Caco-2 (cell line): ENCODE data around the gene PSTK. TPM values are rescaled to one million over a fixed set of nuclear protein-coding genes. Genes with fewer than 3 reads are reported as not detected.

Source experiments
- BruUV-seq: library from RNA; stranded (reverse); fragments of 400-500 nt; replicated peaks from 2 replicates; lab custom pipeline; 2021; lab: Mats Ljungman, UMichigan
- CTCF ChIA-PET: fragments of 300-600 bp; sonication (Branson Sonifier 250); formaldehyde crosslinking; loops from one replicate; lab custom pipeline; 2022; ENCODE audit warnings: antibody characterized with exemption; lab: Charles Lee
- POLR2A ChIA-PET: fragments of 300-600 bp; sonication (Branson Sonifier 250); formaldehyde crosslinking; loops from one replicate; lab custom pipeline; 2022; ENCODE audit warnings: antibody characterized with exemption; lab: Charles Lee
- DNase-seq, 2 experiments: peaks; one replicate each; pipeline versions ENCODE4 v3.0.0 to v3.0.0-alpha.2; 2020 to 2022
- H3K27me3 ChIP-seq: replicated peaks from 2 replicates; pipeline ENCODE4 v1.6.0; 2011; ENCODE audit warnings: low read length; ENCODE audit not compliant: control insufficient read depth, insufficient read depth
- H3K36me3 ChIP-seq: 2 replicates; pipeline ENCODE4 v1.5.1; 2011; ENCODE audit warnings: low read length; ENCODE audit not compliant: control insufficient read depth, insufficient read depth
- H3K4me1 ChIP-seq: fragments of 250-450 bp; sonication (Bioruptor Pico); 2 replicates; pipeline ENCODE4 v1.5.1; 2020; ENCODE audit warnings: mild to moderate bottlenecking
- H3K4me3 ChIP-seq: 2 replicates; pipeline ENCODE4 v1.5.1; 2011; ENCODE audit warnings: low read depth, mild to moderate bottlenecking, control low read depth, low read length
- H3K9me3 ChIP-seq: fragments of 250-450 bp; sonication (Bioruptor Pico); 2 replicates; pipeline ENCODE4 v1.5.1; 2020; ENCODE audit warnings: mild to moderate bottlenecking, moderate library complexity
- H3K27ac Mint-ChIP-seq: one replicate; pipeline ENCODE4 v1.8.0; 2022; ENCODE audit warnings: mixed read lengths; ENCODE audit not compliant: unreplicated experiment
- H3K27me3 Mint-ChIP-seq: one replicate; pipeline ENCODE4 v1.8.0; 2022; ENCODE audit warnings: mixed read lengths; ENCODE audit not compliant: insufficient read depth, unreplicated experiment
- H3K36me3 Mint-ChIP-seq: one replicate; pipeline ENCODE4 v1.8.0; 2022; ENCODE audit warnings: mild to moderate bottlenecking, mixed read lengths; ENCODE audit not compliant: insufficient read depth, unreplicated experiment
- H3K4me1 Mint-ChIP-seq: one replicate; pipeline ENCODE4 v1.8.0; 2022; ENCODE audit warnings: low read depth, mixed read lengths; ENCODE audit not compliant: unreplicated experiment
- H3K4me3 Mint-ChIP-seq: one replicate; pipeline ENCODE4 v1.8.0; 2022; ENCODE audit warnings: mild to moderate bottlenecking, moderate library complexity, mixed read lengths; ENCODE audit not compliant: unreplicated experiment
- H3K9me3 Mint-ChIP-seq: one replicate; pipeline ENCODE4 v1.8.0; 2022; ENCODE audit warnings: mixed read lengths; ENCODE audit not compliant: unreplicated experiment
- intact Hi-C: fragments of 100-400 bp; cut with micrococcal nuclease; formaldehyde crosslinking; loops from one replicate; pipeline ENCODE4 v1.10.0; 2022; ENCODE audit not compliant: unreplicated experiment
- total RNA-seq: library from RNA; stranded (reverse); gene quantifications from 2 replicates; pipeline ENCODE4 v1.2.3, GENCODE V29; 2022
- TF ChIP-seq, protein P1 (sequence below), 2 experiments: fragments of 200-600 bp in 1 of 2; IDR thresholded peaks; 1 replicate in 1 of 2; 2 replicates in 1 of 2; pipeline versions ENCODE4 v1.5.1 to v1.8.0; 2011 to 2022; ENCODE audit warnings: antibody characterized with exemption in 1 of 2, control low read depth in 1 of 2, inconsistent platforms in 1 of 2, low read depth in 1 of 2, low read length in 1 of 2, mild to moderate bottlenecking in 1 of 2, moderate library complexity in 1 of 2; ENCODE audit not compliant: insufficient read depth in 1 of 2, severe bottlenecking in 1 of 2, unreplicated experiment in 1 of 2

The PSTK gene
- total RNA-seq, 1 experiment from 2014 or later = 8.2 TPM

DNA sequence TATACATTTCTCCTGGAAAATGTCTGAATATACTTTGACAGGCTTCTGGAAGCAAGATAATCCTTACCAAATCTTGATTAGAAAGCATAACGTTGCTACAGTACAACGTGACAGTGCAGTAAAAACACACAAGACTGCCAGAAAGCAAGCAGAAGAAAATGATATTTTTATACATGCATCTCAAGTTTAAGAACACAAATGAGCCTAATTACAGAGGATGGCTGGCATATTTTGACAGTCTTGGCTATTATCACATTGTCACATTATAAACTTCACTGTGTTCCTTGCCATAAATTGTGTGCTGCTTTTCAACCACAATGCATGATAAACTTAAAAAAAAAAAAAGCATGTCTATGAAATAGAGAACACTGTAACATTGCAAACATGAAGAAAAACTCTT is 24.1 kb downstream of the PSTK start:
- POLR2A ChIA-PET = no interaction called here
- H3K36me3 ChIP-seq = no peaks in the 10 kb centered on the region
- no peaks in the 10 kb centered on the region for H3K27me3 ChIP-seq
- H3K4me1 ChIP-seq = peaks cover 5% of the 10 kb centered on the region; the same call in 1 of the 2 replicates
- H3K36me3 Mint-ChIP-seq = peaks cover 8% of the 10 kb centered on the region
- no peaks in the 10 kb centered on the region for H3K9me3 Mint-ChIP-seq
- intact Hi-C loops = no loop called here
- CTCF ChIA-PET = no interaction called here
- H3K27ac Mint-ChIP-seq = no peak overlapping the region
- H3K4me1 Mint-ChIP-seq = peaks cover 7% of the 10 kb centered on the region
- no peaks in the 10 kb centered on the region for H3K9me3 ChIP-seq
- TF ChIP-seq, protein P1, sequence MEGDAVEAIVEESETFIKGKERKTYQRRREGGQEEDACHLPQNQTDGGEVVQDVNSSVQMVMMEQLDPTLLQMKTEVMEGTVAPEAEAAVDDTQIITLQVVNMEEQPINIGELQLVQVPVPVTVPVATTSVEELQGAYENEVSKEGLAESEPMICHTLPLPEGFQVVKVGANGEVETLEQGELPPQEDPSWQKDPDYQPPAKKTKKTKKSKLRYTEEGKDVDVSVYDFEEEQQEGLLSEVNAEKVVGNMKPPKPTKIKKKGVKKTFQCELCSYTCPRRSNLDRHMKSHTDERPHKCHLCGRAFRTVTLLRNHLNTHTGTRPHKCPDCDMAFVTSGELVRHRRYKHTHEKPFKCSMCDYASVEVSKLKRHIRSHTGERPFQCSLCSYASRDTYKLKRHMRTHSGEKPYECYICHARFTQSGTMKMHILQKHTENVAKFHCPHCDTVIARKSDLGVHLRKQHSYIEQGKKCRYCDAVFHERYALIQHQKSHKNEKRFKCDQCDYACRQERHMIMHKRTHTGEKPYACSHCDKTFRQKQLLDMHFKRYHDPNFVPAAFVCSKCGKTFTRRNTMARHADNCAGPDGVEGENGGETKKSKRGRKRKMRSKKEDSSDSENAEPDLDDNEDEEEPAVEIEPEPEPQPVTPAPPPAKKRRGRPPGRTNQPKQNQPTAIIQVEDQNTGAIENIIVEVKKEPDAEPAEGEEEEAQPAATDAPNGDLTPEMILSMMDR (IDR thresholded peaks at IDR 0.05; ENCODE audit: insufficient read depth in 1 of 2, low read depth in 1 of 2, low read length in 1 of 2, severe bottlenecking in 1 of 2, unreplicated experiment in 1 of 2) = no peak
- no peak overlapping the region for H3K4me3 ChIP-seq
- BruUV-seq = no TSS peak
- DNase-seq = no peak
- no peak overlapping the region for H3K4me3 Mint-ChIP-seq
- no peaks in the 10 kb centered on the region for H3K27me3 Mint-ChIP-seq

DNA sequence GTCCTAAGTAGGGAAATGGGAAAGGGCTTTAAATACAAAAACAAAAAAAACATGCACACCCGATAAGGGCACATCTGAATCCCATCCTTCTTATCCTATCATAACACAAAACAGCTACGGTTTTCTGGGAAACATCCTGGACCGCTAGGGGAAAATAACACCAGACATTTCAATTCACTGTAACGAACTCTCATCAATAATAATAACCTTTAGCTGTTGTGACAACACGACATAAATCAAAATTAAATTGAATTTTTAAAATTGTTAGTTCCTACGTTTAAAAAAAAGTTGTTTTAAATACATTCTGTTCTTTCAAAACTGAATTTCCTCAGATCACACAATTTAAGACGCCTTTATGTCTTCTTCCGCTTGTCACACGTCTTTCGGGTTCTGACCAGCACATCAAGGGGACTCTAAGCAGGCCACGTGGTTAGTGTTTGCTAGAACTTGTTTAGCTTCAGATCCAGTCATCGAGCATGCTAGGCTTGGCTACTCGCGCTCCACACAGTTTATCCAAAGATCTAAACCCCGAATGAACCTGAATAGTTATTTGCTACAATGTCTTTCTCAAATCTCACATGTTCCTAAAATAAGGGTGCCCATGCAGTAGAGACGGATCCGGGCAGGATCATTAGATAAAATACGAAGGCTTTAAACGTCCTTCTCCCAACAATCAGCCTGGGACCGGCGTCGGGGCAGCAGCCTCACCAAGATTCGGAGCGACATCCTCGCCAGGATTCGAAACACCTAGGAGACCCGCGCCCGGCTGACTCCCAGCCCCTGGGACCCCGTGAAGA is 27.6 kb downstream of the PSTK start:
- Mint-ChIP-seq H3K27me3 (no peaks in the 10 kb centered on the region), H3K4me1 (peaks cover 7% of the 10 kb centered on the region), H3K27ac (peak overlapping the region; percentile 98), H3K9me3 (no peaks in the 10 kb centered on the region), H3K36me3 (peaks cover 13% of the 10 kb centered on the region), H3K4me3 (peak overlapping the region; percentile 91)
- TF ChIP-seq, protein P1 (IDR thresholded peaks at IDR 0.05; ENCODE audit: insufficient read depth in 1 of 2, low read depth in 1 of 2, low read length in 1 of 2, severe bottlenecking in 1 of 2, unreplicated experiment in 1 of 2) = no peak
- TSS peak; percentile 30 for BruUV-seq
- Histone ChIP-seq H3K9me3 (no peaks in the 10 kb centered on the region), H3K4me1 (peaks cover 9% of the 10 kb centered on the region; the same call in 1 of the 2 replicates), H3K27me3 (no peaks in the 10 kb centered on the region), H3K36me3 (no peaks in the 10 kb centered on the region), H3K4me3 (peak overlapping the region; percentile 99)
- intact Hi-C loops = loop anchor here (1.0 to 2.0 kb wide), 3 partner anchors 14 to 53 kb away; partner anchors contain the start of genes C10orf88 and PSTK
- peak; percentile 44 to 57 for DNase-seq
- POLR2A ChIA-PET = interaction anchor here (1.0 to 2.1 kb wide), 2 partner anchors 13 to 28 kb away, joined by 4 to 11 read pairs; partner anchors contain the start of gene PSTK
- CTCF ChIA-PET = interaction anchor here (1.1 kb wide), 1 partner anchor 987 kb away, joined by 3 read pairs; no protein-coding TSS in a partner anchor

DNA sequence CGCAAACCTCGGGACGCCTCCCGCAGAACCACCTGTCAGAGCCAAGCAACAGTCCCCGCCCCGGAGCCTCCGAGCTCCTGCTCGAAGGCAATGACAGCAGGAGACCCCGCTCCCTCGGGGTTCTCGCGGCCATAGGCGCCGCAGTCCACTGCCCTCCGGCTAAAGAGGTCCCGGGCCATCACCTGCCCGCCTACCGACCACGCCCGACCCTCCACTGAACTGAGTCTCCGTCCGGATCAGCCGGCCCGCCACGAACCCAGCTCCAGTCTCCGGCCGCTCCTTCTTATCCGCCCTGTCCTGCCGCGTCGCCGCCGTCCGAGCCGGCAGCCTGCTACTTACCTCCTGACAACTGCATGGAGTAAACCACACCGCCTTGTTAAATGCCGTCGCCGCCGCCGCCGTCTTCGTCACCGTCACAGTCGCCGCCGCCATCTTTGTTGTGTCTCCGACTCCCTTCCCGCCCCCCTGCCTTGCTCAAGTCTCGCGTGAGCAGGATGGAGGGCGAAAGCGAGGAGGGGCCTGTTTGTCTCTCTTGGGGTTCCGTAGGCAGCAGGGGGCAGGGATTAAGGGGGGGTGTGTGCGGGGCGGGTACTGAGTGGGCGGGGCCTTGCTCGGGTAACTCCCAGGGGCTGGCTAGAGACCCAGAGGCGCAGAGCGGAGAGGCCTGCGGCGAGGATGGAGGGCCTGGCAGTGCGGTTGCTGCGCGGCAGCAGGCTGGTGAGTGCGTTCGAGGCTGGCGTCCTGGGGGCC is 28.3 kb downstream of the PSTK start, which contains the start of the genes ACADSB and IKZF5:
Gene ACADSB, plus strand, starts transcription at position 652 of the 750 bp plus-strand sequence. Its CDS starts 24 bp downstream, at position 676.
Gene IKZF5, minus strand, starts transcription at position 441 of the 750 bp plus-strand sequence. CDS start 10,170 bp downstream, outside the sequence.
- H3K27me3 Mint-ChIP-seq = no peaks in the 10 kb centered on the region
- ChIA-PET POLR2A (interaction anchor here (1.0 to 2.1 kb wide), 2 partner anchors 12 to 29 kb away, joined by 4 to 11 read pairs; partner anchors contain the start of gene PSTK), CTCF (interaction anchor here (1.1 kb wide), 1 partner anchor 986 kb away, joined by 3 read pairs; no protein-coding TSS in a partner anchor)
- Histone ChIP-seq H3K27me3 (no peaks in the 10 kb centered on the region), H3K36me3 (no peaks in the 10 kb centered on the region), H3K9me3 (no peaks in the 10 kb centered on the region), H3K4me1 (peaks cover 9% of the 10 kb centered on the region; the same call in 1 of the 2 replicates), H3K4me3 (peak within 1 kb of the TSS; percentile 99)
- peaks cover 6% of the 10 kb centered on the region for H3K4me1 Mint-ChIP-seq
- peak; percentile 96 to 98 for DNase-seq
- intact Hi-C loops = loop anchor here (1.0 to 2.0 kb wide), 3 partner anchors 13 to 54 kb away; partner anchors contain the start of genes C10orf88 and PSTK
- peak within 1 kb of the TSS; percentile 91 for H3K4me3 Mint-ChIP-seq
- peaks cover 13% of the 10 kb centered on the region for H3K36me3 Mint-ChIP-seq
- no peaks in the 10 kb centered on the region for H3K9me3 Mint-ChIP-seq
- BruUV-seq = no TSS peak
- TF ChIP-seq, protein P1 (IDR thresholded peaks at IDR 0.05; ENCODE audit: insufficient read depth in 1 of 2, low read depth in 1 of 2, low read length in 1 of 2, severe bottlenecking in 1 of 2, unreplicated experiment in 1 of 2) = no peak
- peak within 1 kb of the TSS; percentile 98 for H3K27ac Mint-ChIP-seq
